Activated CD8-positive, alpha-beta T cell treated with anti-CD3 and anti-CD28 coated beads for 36 hours (primary cell): ENCODE measurements around the gene HID1. TPM values are rescaled to one million over a fixed set of nuclear protein-coding genes. Genes with fewer than 3 reads are reported as not detected.

Experiments
- ATAC-seq: fragments of 200-7000 bp; cut with Tn5 transposase; one replicate; pipeline ENCODE4 v1.10.0; 2021; ENCODE audit warnings: mild to moderate bottlenecking, moderate library complexity
- CTCF ChIA-PET: fragments of 350-600 bp; sonication (Branson Sonifier 250); formaldehyde crosslinking; loops from one replicate; lab custom pipeline; 2021; ENCODE audit warnings: antibody characterized with exemption; lab: Charles Lee
- POLR2A ChIA-PET: fragments of 350-600 bp; sonication (Branson Sonifier 250); formaldehyde crosslinking; loops from one replicate; lab custom pipeline; 2021; ENCODE audit warnings: antibody characterized with exemption; lab: Charles Lee
- DNase-seq: peaks from one replicate; pipeline ENCODE4 v3.0.0-alpha.2; 2020
- H3K27ac Mint-ChIP-seq: one replicate; pipeline ENCODE4 v1.8.0; 2021; ENCODE audit warnings: mild to moderate bottlenecking, mixed read lengths
- H3K27me3 Mint-ChIP-seq: one replicate; pipeline ENCODE4 v1.8.0; 2021; ENCODE audit warnings: mixed read lengths
- H3K36me3 Mint-ChIP-seq: one replicate; pipeline ENCODE4 v1.8.0; 2021; ENCODE audit warnings: low read depth, mixed read lengths
- H3K4me1 Mint-ChIP-seq: one replicate; pipeline ENCODE4 v1.8.0; 2021; ENCODE audit warnings: low read depth, mixed read lengths
- H3K4me3 Mint-ChIP-seq: one replicate; pipeline ENCODE4 v1.8.0; 2021; ENCODE audit warnings: mild to moderate bottlenecking, moderate library complexity, mixed read lengths
- H3K9me3 Mint-ChIP-seq: one replicate; pipeline ENCODE4 v1.8.0; 2021; ENCODE audit warnings: mixed read lengths
- CTCF ChIP-seq: fragments of 200-600 bp; IDR thresholded peaks from one replicate; pipeline ENCODE4 v1.8.0; 2022; ENCODE audit warnings: antibody characterized with exemption, mild to moderate bottlenecking
- intact Hi-C: fragments of 100-400 bp; cut with micrococcal nuclease; formaldehyde crosslinking; loops from one replicate; pipeline ENCODE4 v1.10.0; 2022
- total RNA-seq, 2 experiments: library from RNA; stranded (reverse); gene quantifications; one replicate each; pipeline ENCODE4 v1.2.3, GENCODE V29; 2021

HID1 gene
- total RNA-seq, 2 experiments from 2014 or later, result 1.4 to 1.7 TPM

- intact Hi-C loops, result loop anchor here (5.0 kb wide), 1 partner anchor 34 kb away; the partner anchor contains the start of genes OTOP2 and USH1G
- H3K4me3 Mint-ChIP-seq, result no peak overlapping the region
- TF ChIP-seq CTCF, result no peak
- POLR2A ChIA-PET, result no interaction called here
- no peak overlapping the region for H3K27ac Mint-ChIP-seq
- H3K27me3 Mint-ChIP-seq, result no peaks in the 10 kb centered on the region
- no peak for ATAC-seq
- DNase-seq, result no peak
- CTCF ChIA-PET, result interaction anchor here (1.1 to 3.9 kb wide), 7 partner anchors 33 to 165 kb away, joined by 3 to 73 read pairs (median 3); partner anchors contain the start of genes OTOP2 and USH1G
- peaks cover 3% of the 10 kb centered on the region for H3K4me1 Mint-ChIP-seq
- H3K9me3 Mint-ChIP-seq, result no peaks in the 10 kb centered on the region
- H3K36me3 Mint-ChIP-seq, result no peaks in the 10 kb centered on the region
These were observed 16.5 kb downstream of the HID1 start for GRCh38 chr17:74956093-74956492.

GRCh38 chr17:74954665-74955421, 17.7 kb downstream of the HID1 start:
- H3K4me1 Mint-ChIP-seq, result no peaks in the 10 kb centered on the region
- ChIA-PET CTCF (interaction anchor here (0.7 to 1.5 kb wide), 3 partner anchors 31 to 164 kb away, joined by 3 read pairs; partner anchors contain the start of gene OTOP2), POLR2A (interaction anchor here (0.5 to 0.6 kb wide), 2 partner anchors 31 to 169 kb away, joined by 3 to 4 read pairs; partner anchors contain the start of gene OTOP2)
- no peak for ATAC-seq
- no peak overlapping the region for H3K4me3 Mint-ChIP-seq
- H3K9me3 Mint-ChIP-seq, result no peaks in the 10 kb centered on the region
- H3K27ac Mint-ChIP-seq, result no peak overlapping the region
- DNase-seq, result no peak
- no peaks in the 10 kb centered on the region for H3K36me3 Mint-ChIP-seq
- H3K27me3 Mint-ChIP-seq, result no peaks in the 10 kb centered on the region
- TF ChIP-seq CTCF, result no peak
- intact Hi-C loops, result loop anchor here (5.0 kb wide), 1 partner anchor 33 kb away; the partner anchor contains the start of genes OTOP2 and USH1G

GRCh38 chr17:74954115-74954514, 18.4 kb downstream of the HID1 start:
- no peaks in the 10 kb centered on the region for H3K36me3 Mint-ChIP-seq
- H3K27me3 Mint-ChIP-seq, result no peaks in the 10 kb centered on the region
- intact Hi-C loops, result no loop called here
- DNase-seq (no peak), ATAC-seq (no peak)
- H3K27ac Mint-ChIP-seq, result no peak overlapping the region
- POLR2A ChIA-PET, result interaction anchor here (0.6 kb wide), 1 partner anchor 30 kb away, joined by 3 read pairs; the partner anchor contains the start of gene OTOP2
- no peak overlapping the region for H3K4me3 Mint-ChIP-seq
- TF ChIP-seq CTCF, result no peak
- H3K9me3 Mint-ChIP-seq, result no peaks in the 10 kb centered on the region
- H3K4me1 Mint-ChIP-seq, result no peaks in the 10 kb centered on the region
- CTCF ChIA-PET, result no interaction called here

GRCh38 chr17:74953134-74953687, 19.3 kb downstream of the HID1 start:
- no peak overlapping the region for H3K4me3 Mint-ChIP-seq
- no peak overlapping the region for H3K27ac Mint-ChIP-seq
- DNase-seq (no peak), ATAC-seq (no peak)
- intact Hi-C loops, result no loop called here
- POLR2A ChIA-PET, result no interaction called here
- H3K36me3 Mint-ChIP-seq, result no peaks in the 10 kb centered on the region
- no peaks in the 10 kb centered on the region for H3K4me1 Mint-ChIP-seq
- TF ChIP-seq CTCF, result no peak
- no peaks in the 10 kb centered on the region for H3K27me3 Mint-ChIP-seq
- no peaks in the 10 kb centered on the region for H3K9me3 Mint-ChIP-seq
- CTCF ChIA-PET, result interaction anchor here (1.2 kb wide), 1 partner anchor 91 kb away, joined by 3 read pairs; no protein-coding TSS in a partner anchor
